Mucosa of descending colon (tissue), 3 donors: ENCODE measurements around the gene AGAP3. TPM values are rescaled to one million over a fixed set of nuclear protein-coding genes. Genes with fewer than 3 reads are reported as not detected.
A peak's percentile ranks its signal among the peaks of the same experiment; 100 is the strongest.

Source experiments
- ATAC-seq: fragments of 200-7000 bp; cut with Tn5 transposase; one replicate; pipeline ENCODE4 v1.9.1; 2020; ENCODE audit warnings: mild to moderate bottlenecking, moderate library complexity
- DNase-seq, 3 donors: peaks; one replicate each; pipeline ENCODE4 v3.0.0-alpha.2; 2020
- H3K36me3 ChIP-seq: fragments of 200-600 bp; one replicate; pipeline ENCODE4 v1.8.0; 2021; ENCODE audit warnings: low read depth, mild to moderate bottlenecking
- H3K4me1 ChIP-seq: fragments of 200-600 bp; one replicate; pipeline ENCODE4 v1.8.0; 2021; ENCODE audit warnings: low read depth, mild to moderate bottlenecking
- H3K4me3 ChIP-seq: fragments of 200-600 bp; one replicate; pipeline ENCODE4 v1.8.0; 2021; ENCODE audit warnings: mild to moderate bottlenecking
- H3K9me3 ChIP-seq: fragments of 200-600 bp; one replicate; pipeline ENCODE4 v1.8.0; 2021; ENCODE audit warnings: mild to moderate bottlenecking
- intact Hi-C, 2 donors: fragments of 100-400 bp; cut with DNase I in 1 of 2; cut with micrococcal nuclease in 1 of 2; formaldehyde crosslinking; loops; one replicate each; pipeline versions ENCODE4 v1.11.0 to v1.11.1; 2022; cut with DNase I, micrococcal nuclease
- total RNA-seq, 3 donors: library from RNA; stranded (reverse); fragmentation: NEBNext Ultra II Directional in 2 of 3; extraction: Animal tissue kit (Norgen Biotek cat#: 25700) in 2 of 3; gene quantifications; one replicate each; pipeline versions ENCODE4 v1.2.1 to v1.2.4, GENCODE V29; 2021 to 2023
- TF ChIP-seq, protein P1 (sequence below): fragments of 200-600 bp; IDR thresholded peaks from one replicate; pipeline ENCODE4 v1.8.0; 2022; ENCODE audit warnings: antibody characterized with exemption, mild to moderate bottlenecking
- donor health status: DM: no; HTN: no; CAD: no; lungs with moderate emphysema.
- donor health status: DM: no; HTN: no; CAD: no.
- donor health status: DM: no; HTN: yes; CAD: no.

AGAP3 gene
- total RNA-seq, 3 donors from 2014 or later: 39.7 to 116 (median 50.6) TPM

DNA sequence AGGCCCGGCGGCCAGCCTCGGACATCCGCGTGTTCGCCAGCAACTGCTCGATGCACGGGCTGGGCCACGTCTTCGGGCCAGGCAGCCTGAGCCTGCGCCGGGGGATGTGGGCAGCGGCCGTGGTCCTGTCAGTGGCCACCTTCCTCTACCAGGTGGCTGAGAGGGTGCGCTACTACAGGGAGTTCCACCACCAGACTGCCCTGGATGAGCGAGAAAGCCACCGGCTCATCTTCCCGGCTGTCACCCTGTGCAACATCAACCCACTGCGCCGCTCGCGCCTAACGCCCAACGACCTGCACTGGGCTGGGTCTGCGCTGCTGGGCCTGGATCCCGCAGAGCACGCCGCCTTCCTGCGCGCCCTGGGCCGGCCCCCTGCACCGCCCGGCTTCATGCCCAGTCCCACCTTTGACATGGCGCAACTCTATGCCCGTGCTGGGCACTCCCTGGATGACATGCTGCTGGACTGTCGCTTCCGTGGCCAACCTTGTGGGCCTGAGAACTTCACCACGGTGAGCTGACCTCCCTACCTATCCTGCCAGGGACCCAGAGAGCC is 37.3 kb upstream of the AGAP3 start:
- Histone ChIP-seq H3K36me3 (no peaks in the 10 kb centered on the region), H3K4me3 (no peak overlapping the region), H3K9me3 (no peaks in the 10 kb centered on the region), H3K4me1 (peaks cover 2% of the 10 kb centered on the region)
- TF ChIP-seq, protein P1, sequence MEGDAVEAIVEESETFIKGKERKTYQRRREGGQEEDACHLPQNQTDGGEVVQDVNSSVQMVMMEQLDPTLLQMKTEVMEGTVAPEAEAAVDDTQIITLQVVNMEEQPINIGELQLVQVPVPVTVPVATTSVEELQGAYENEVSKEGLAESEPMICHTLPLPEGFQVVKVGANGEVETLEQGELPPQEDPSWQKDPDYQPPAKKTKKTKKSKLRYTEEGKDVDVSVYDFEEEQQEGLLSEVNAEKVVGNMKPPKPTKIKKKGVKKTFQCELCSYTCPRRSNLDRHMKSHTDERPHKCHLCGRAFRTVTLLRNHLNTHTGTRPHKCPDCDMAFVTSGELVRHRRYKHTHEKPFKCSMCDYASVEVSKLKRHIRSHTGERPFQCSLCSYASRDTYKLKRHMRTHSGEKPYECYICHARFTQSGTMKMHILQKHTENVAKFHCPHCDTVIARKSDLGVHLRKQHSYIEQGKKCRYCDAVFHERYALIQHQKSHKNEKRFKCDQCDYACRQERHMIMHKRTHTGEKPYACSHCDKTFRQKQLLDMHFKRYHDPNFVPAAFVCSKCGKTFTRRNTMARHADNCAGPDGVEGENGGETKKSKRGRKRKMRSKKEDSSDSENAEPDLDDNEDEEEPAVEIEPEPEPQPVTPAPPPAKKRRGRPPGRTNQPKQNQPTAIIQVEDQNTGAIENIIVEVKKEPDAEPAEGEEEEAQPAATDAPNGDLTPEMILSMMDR: no peak
- intact Hi-C loops: no loop called here
- no peak for DNase-seq
- ATAC-seq: no peak

DNA sequence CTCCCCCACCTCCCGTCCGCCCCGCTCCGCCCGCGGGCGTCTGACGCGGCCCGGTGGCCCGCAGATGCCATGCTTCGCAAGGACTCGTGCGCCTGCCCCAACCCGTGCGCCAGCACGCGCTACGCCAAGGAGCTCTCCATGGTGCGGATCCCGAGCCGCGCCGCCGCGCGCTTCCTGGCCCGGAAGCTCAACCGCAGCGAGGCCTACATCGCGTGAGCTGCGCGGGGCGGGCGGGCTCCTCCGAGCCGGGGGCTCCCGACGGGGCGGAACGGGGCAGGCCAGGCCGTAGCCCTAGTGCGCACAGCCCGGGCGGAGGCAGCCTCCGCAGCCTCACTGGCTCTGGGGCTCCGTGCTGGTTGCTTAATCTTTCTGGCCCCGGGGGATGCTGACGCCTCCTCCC is 35.2 kb upstream of the AGAP3 start:
- no peaks in the 10 kb centered on the region for H3K36me3 ChIP-seq
- ATAC-seq (peak; percentile 75), DNase-seq (peak in 2 of 3 donors; percentile 64 to 72)
- intact Hi-C loops: no loop called here
- TF ChIP-seq, protein P1: no peak
- H3K4me1 ChIP-seq: peaks cover 2% of the 10 kb centered on the region
- H3K4me3 ChIP-seq: no peak overlapping the region
- no peaks in the 10 kb centered on the region for H3K9me3 ChIP-seq

DNA sequence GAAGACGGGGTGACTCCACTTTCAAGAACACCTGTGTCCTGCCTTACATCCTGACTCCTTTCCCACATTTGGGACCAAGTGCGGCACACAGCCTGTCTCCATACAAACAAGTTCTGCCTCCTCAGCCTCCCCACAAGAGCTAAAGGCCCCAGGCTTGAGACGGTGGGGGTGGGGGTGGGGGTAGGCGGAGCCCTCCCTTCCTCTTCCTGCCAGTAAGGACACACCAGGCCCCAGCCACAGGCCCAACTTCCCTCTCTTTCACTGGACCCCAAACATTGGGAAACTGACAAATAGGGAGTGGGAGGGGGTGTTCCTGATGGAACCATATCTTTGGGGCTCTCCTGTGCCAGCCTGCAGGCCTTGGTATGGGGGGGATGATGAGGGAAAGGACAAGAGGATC is 33.2 kb upstream of the AGAP3 start:
- Histone ChIP-seq H3K36me3 (no peaks in the 10 kb centered on the region), H3K4me3 (no peak overlapping the region), H3K4me1 (peaks cover 9% of the 10 kb centered on the region), H3K9me3 (no peaks in the 10 kb centered on the region)
- DNase-seq: no peak
- intact Hi-C loops: no loop called here
- TF ChIP-seq, protein P1: no peak
- ATAC-seq: no peak

DNA sequence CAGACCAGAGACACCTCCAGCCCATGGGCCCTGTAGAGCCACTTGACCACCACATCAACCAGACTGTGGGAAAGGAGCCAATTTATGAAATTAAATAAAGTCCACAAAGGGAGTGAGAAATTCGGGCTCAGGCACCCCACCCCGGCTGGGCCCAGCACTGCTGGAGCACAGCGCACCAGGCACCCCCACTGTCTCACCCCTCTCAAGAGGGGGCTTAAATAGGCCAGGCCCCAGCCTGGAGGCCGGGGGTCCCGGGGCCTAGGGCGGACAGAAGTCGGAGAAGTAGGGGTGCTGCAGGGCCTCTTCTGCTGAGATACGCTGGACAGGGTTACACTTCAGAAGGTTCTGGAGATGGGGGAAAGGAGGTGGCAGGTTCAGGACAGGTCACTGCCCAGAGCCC is 32.5 kb upstream of the AGAP3 start:
- TF ChIP-seq, protein P1: no peak
- no peaks in the 10 kb centered on the region for H3K9me3 ChIP-seq
- H3K4me1 ChIP-seq: peaks cover 12% of the 10 kb centered on the region
- no peak for DNase-seq
- no peak overlapping the region for H3K4me3 ChIP-seq
- intact Hi-C loops: no loop called here
- no peak for ATAC-seq
- no peaks in the 10 kb centered on the region for H3K36me3 ChIP-seq

DNA sequence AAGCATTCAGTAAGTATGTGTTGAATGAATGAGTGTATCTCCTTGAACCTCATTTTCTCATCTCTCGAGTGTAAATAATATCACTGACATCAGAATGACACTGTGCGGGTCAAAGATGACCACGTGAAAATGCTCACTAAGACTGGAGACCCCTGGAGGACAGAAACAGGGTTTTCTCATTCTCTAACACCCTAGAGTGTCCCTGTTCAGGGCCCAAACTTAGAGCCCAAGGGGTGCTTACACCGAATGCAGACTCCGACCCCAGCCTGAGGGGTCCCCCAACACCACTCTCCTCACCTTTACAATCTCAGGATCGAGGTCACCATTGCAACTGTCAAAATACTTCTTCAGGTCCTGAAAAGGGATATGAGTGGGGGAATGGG is 30.0 kb upstream of the AGAP3 start:
- Histone ChIP-seq H3K36me3 (no peaks in the 10 kb centered on the region), H3K9me3 (no peaks in the 10 kb centered on the region), H3K4me1 (peaks cover 27% of the 10 kb centered on the region), H3K4me3 (no peak overlapping the region)
- intact Hi-C loops: no loop called here
- TF ChIP-seq, protein P1: no peak
- no peak for ATAC-seq
- DNase-seq: no peak
